ENCODE results near the gene LNPEP. TPM values are rescaled to one million over a fixed set of nuclear protein-coding genes. Genes with fewer than 3 reads are reported as not detected.

The LNPEP gene
- total RNA-seq, 2 experiments from 2014 or later, result 79.1 to 116 TPM

- Histone ChIP-seq H3K79me2 (ENCODE audit: insufficient read depth, low read depth, low read length) (no peaks in the 10 kb centered on the region), H3K27ac (ENCODE audit: low read depth, low read length, poor library complexity, severe bottlenecking) (no peak overlapping the region), H2AFZ (ENCODE audit: low read length) (no peak overlapping the region), H3K36me3 (ENCODE audit: insufficient read depth, low read length) (no peaks in the 10 kb centered on the region), H3K4me2 (ENCODE audit: low read length) (no peak overlapping the region), H3K4me1 (ENCODE audit: insufficient read depth, low read length, poor library complexity, severe bottlenecking) (no peaks in the 10 kb centered on the region), H3K4me3 (ENCODE audit: low read depth, low read length, poor library complexity, severe bottlenecking) (no peak overlapping the region), H4K20me1 (ENCODE audit: insufficient read depth, low read length) (no peaks in the 10 kb centered on the region), H3K9me2 (ENCODE audit: insufficient read depth, low read length) (no peaks in the 10 kb centered on the region), H3K9me3 (ENCODE audit: low read length) (no peaks in the 10 kb centered on the region)
- DNase-seq (ENCODE audit: low spot score), result no peak
- no TSS peak for BruUV-seq (replicated peaks)
- intact Hi-C loops (cut with micrococcal nuclease; ENCODE audit: unreplicated experiment), result no loop called here
- ChIA-PET CTCF (ENCODE audit: unreplicated experiment) (no interaction called here), POLR2A (interaction anchor here (0.7 to 1.3 kb wide), 2 partner anchors 18 to 50 kb away, joined by 3 read pairs; no protein-coding TSS in a partner anchor)
- TF ChIP-seq EZH2phosphoT487 (IDR thresholded peaks at IDR 0.05; ENCODE audit: borderline replicate concordance, low read depth, low read length), result no peak
- TF ChIP-seq, protein P1, sequence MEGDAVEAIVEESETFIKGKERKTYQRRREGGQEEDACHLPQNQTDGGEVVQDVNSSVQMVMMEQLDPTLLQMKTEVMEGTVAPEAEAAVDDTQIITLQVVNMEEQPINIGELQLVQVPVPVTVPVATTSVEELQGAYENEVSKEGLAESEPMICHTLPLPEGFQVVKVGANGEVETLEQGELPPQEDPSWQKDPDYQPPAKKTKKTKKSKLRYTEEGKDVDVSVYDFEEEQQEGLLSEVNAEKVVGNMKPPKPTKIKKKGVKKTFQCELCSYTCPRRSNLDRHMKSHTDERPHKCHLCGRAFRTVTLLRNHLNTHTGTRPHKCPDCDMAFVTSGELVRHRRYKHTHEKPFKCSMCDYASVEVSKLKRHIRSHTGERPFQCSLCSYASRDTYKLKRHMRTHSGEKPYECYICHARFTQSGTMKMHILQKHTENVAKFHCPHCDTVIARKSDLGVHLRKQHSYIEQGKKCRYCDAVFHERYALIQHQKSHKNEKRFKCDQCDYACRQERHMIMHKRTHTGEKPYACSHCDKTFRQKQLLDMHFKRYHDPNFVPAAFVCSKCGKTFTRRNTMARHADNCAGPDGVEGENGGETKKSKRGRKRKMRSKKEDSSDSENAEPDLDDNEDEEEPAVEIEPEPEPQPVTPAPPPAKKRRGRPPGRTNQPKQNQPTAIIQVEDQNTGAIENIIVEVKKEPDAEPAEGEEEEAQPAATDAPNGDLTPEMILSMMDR (conservative IDR thresholded peaks at IDR 0.05; ENCODE audit: low read length), result no peak
These were observed 131.5 kb downstream of the LNPEP start for GRCh38 chr5:97067296-97067850.

GRCh38 chr5:97070234-97070633 is 134.4 kb downstream of the LNPEP start:
- Histone ChIP-seq H3K79me2 (ENCODE audit: insufficient read depth, low read depth, low read length) (no peaks in the 10 kb centered on the region), H3K27ac (ENCODE audit: low read depth, low read length, poor library complexity, severe bottlenecking) (no peak overlapping the region), H3K4me2 (ENCODE audit: low read length) (no peak overlapping the region), H3K9me2 (ENCODE audit: insufficient read depth, low read length) (no peaks in the 10 kb centered on the region), H3K4me3 (ENCODE audit: low read depth, low read length, poor library complexity, severe bottlenecking) (no peak overlapping the region), H3K4me1 (ENCODE audit: insufficient read depth, low read length, poor library complexity, severe bottlenecking) (no peaks in the 10 kb centered on the region), H3K9me3 (ENCODE audit: low read length) (no peaks in the 10 kb centered on the region), H2AFZ (ENCODE audit: low read length) (no peak overlapping the region), H3K36me3 (ENCODE audit: insufficient read depth, low read length) (no peaks in the 10 kb centered on the region), H4K20me1 (ENCODE audit: insufficient read depth, low read length) (no peaks in the 10 kb centered on the region)
- CTCF ChIA-PET (ENCODE audit: unreplicated experiment), result no interaction called here
- no TSS peak for BruUV-seq (replicated peaks)
- no peak for DNase-seq (ENCODE audit: low spot score)
- intact Hi-C loops (cut with micrococcal nuclease; ENCODE audit: unreplicated experiment), result no loop called here
- POLR2A ChIA-PET, result interaction anchor here (0.6 to 1.4 kb wide), 8 partner anchors 9 to 1295 kb away, joined by 3 to 5 read pairs (median 4); no protein-coding TSS in a partner anchor
- TF ChIP-seq, protein P1 (conservative IDR thresholded peaks at IDR 0.05; ENCODE audit: low read length), result no peak
- TF ChIP-seq EZH2phosphoT487 (IDR thresholded peaks at IDR 0.05; ENCODE audit: borderline replicate concordance, low read depth, low read length), result no peak

DNA sequence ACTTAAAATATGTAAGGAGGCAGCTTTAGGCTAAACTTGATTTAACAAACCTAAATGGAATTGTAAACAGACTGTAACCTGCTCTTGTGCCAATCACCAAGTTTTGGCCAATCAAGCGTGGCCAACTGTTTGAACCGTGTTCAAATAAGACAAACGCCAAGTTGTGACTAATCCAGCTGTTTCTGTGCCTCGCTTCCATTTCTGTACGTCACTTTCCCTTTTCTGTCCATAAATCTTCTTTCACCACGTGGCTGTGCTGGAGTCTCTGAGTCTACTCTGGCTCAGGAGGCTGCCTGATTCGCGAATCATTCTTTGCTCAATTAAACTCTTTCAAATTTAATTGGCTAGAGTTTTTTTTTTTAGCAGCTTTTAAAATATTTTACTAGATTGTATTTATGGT is 135.2 kb downstream of the LNPEP start:
- H3K9me2 ChIP-seq (ENCODE audit: insufficient read depth, low read length), result no peaks in the 10 kb centered on the region
- intact Hi-C loops (cut with micrococcal nuclease; ENCODE audit: unreplicated experiment), result no loop called here
- no peak for DNase-seq (ENCODE audit: low spot score)
- CTCF ChIA-PET (ENCODE audit: unreplicated experiment), result no interaction called here
- POLR2A ChIA-PET, result interaction anchor here (0.6 to 1.9 kb wide), 4 partner anchors 9 to 1296 kb away, joined by 3 to 5 read pairs (median 4); no protein-coding TSS in a partner anchor
- no peak overlapping the region for H3K4me3 ChIP-seq (ENCODE audit: low read depth, low read length, poor library complexity, severe bottlenecking)
- no peak overlapping the region for H2AFZ ChIP-seq (ENCODE audit: low read length)
- H3K9me3 ChIP-seq (ENCODE audit: low read length), result no peaks in the 10 kb centered on the region
- no peaks in the 10 kb centered on the region for H4K20me1 ChIP-seq (ENCODE audit: insufficient read depth, low read length)
- H3K4me2 ChIP-seq (ENCODE audit: low read length), result no peak overlapping the region
- no TSS peak for BruUV-seq (replicated peaks)
- no peak for TF ChIP-seq EZH2phosphoT487 (IDR thresholded peaks at IDR 0.05; ENCODE audit: borderline replicate concordance, low read depth, low read length)
- TF ChIP-seq, protein P1 (conservative IDR thresholded peaks at IDR 0.05; ENCODE audit: low read length), result no peak
- no peak overlapping the region for H3K27ac ChIP-seq (ENCODE audit: low read depth, low read length, poor library complexity, severe bottlenecking)
- H3K4me1 ChIP-seq (ENCODE audit: insufficient read depth, low read length, poor library complexity, severe bottlenecking), result no peaks in the 10 kb centered on the region
- H3K79me2 ChIP-seq (ENCODE audit: insufficient read depth, low read depth, low read length), result no peaks in the 10 kb centered on the region
- H3K36me3 ChIP-seq (ENCODE audit: insufficient read depth, low read length), result no peaks in the 10 kb centered on the region

Data from OCI-LY7 (cell line).